Kidney epithelial cell (primary cell): Measurements from ENCODE around the gene UBA7. TPM values are rescaled to one million over a fixed set of nuclear protein-coding genes. Genes with fewer than 3 reads are reported as not detected.
"Not testable (repeated sequence)": the region's sequence is repeated elsewhere in the genome, so short reads cannot be mapped to it uniquely, and the experiment has no call there.

ENCODE experiments used
- DNase-seq: peaks from one replicate; pipeline ENCODE4 v3.0.0-alpha.2; 2010; ENCODE audit warnings: low read depth
- H3K27me3 ChIP-seq: 2 replicates; pipeline ENCODE4 v1.6.0; 2011; ENCODE audit warnings: low read length; ENCODE audit not compliant: control insufficient read depth, insufficient read depth
- H3K36me3 ChIP-seq: 2 replicates; pipeline ENCODE4 v1.5.1; 2011; ENCODE audit warnings: low read length; ENCODE audit not compliant: control insufficient read depth, insufficient read depth
- H3K4me3 ChIP-seq: 2 replicates; pipeline ENCODE4 v1.5.1; 2011; ENCODE audit warnings: low read depth, mild to moderate bottlenecking, control low read depth, low read length
- total RNA-seq: library from RNA; depleted of rRNA; stranded (reverse); fragments of >200 nt; gene quantifications from 2 replicates; pipeline ENCODE4 v1.2.3, GENCODE V29; 2015
- TF ChIP-seq, protein P1 (sequence below): IDR thresholded peaks from 2 replicates; pipeline ENCODE4 v1.5.1; 2011; ENCODE audit warnings: mild to moderate bottlenecking, moderate library complexity, low read length, control low read depth, inconsistent platforms; ENCODE audit not compliant: insufficient read depth, poor library complexity, severe bottlenecking

The UBA7 gene
- total RNA-seq, 1 donor from 2014 or later: 6.3 TPM

DNA sequence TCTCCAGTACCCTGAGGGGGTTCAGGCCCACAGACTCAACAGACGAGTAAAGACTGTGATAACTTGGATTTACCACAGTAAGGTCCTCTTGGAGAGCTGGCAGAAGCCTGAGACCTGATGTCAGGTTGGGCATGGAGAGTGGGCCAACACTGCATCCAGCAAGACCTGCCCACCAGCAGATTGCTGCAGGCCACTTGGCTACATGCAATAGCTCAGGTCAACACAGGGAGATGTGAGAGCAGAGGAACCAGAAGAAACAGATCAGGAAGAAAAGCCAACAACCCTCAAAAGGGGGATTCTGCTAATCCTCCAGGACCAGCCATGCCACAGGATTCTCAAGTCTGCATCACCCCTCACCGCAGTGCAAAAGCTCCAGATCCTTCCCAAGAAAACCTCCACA is 25.7 kb downstream of the UBA7 start:
- no peak for DNase-seq
- Histone ChIP-seq H3K36me3 (no peaks in the 10 kb centered on the region), H3K4me3 (no peak overlapping the region), H3K27me3 (no peaks in the 10 kb centered on the region)
- TF ChIP-seq, protein P1, sequence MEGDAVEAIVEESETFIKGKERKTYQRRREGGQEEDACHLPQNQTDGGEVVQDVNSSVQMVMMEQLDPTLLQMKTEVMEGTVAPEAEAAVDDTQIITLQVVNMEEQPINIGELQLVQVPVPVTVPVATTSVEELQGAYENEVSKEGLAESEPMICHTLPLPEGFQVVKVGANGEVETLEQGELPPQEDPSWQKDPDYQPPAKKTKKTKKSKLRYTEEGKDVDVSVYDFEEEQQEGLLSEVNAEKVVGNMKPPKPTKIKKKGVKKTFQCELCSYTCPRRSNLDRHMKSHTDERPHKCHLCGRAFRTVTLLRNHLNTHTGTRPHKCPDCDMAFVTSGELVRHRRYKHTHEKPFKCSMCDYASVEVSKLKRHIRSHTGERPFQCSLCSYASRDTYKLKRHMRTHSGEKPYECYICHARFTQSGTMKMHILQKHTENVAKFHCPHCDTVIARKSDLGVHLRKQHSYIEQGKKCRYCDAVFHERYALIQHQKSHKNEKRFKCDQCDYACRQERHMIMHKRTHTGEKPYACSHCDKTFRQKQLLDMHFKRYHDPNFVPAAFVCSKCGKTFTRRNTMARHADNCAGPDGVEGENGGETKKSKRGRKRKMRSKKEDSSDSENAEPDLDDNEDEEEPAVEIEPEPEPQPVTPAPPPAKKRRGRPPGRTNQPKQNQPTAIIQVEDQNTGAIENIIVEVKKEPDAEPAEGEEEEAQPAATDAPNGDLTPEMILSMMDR: no peak

DNA sequence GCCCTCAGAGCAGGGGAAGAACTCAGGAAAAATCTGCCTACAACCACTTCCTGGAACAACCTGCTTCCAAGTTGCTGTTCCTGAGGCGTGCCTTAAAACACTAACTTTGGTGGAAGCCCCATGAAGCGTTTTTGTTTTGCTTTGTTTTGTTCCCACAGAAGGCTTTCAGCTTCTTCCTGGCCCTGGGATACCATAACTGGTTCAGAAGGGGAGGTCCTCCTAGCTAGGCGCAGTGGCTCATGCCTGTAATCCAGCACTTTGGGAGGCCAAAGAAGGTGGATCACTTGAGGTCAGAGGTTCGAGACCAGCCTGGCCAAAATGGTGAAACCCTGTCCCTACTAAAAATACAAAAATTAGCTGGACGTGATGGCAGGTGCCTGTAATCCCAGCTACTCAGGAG is 26.2 kb downstream of the UBA7 start:
- no peaks in the 10 kb centered on the region for H3K27me3 ChIP-seq
- H3K4me3 ChIP-seq: no peak overlapping the region
- no peaks in the 10 kb centered on the region for H3K36me3 ChIP-seq
- TF ChIP-seq, protein P1: no peak
- no peak for DNase-seq

DNA sequence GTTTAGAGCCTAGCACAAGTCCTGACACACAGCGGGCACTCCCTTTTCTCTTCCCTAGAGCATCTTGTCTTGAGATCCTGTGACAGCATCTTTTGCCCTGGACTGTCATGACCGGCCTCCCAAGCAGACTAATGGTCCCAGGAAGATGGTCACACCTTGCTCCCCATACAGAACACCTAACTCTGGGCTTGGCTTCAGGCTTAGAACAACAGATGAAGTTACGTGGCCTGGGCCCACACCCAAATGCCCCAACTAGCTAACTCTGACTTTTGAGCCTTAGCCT is 26.6 kb downstream of the UBA7 start:
- H3K4me3 ChIP-seq: no peak overlapping the region
- no peaks in the 10 kb centered on the region for H3K27me3 ChIP-seq
- no peaks in the 10 kb centered on the region for H3K36me3 ChIP-seq
- TF ChIP-seq, protein P1: no peak
- no peak for DNase-seq

DNA sequence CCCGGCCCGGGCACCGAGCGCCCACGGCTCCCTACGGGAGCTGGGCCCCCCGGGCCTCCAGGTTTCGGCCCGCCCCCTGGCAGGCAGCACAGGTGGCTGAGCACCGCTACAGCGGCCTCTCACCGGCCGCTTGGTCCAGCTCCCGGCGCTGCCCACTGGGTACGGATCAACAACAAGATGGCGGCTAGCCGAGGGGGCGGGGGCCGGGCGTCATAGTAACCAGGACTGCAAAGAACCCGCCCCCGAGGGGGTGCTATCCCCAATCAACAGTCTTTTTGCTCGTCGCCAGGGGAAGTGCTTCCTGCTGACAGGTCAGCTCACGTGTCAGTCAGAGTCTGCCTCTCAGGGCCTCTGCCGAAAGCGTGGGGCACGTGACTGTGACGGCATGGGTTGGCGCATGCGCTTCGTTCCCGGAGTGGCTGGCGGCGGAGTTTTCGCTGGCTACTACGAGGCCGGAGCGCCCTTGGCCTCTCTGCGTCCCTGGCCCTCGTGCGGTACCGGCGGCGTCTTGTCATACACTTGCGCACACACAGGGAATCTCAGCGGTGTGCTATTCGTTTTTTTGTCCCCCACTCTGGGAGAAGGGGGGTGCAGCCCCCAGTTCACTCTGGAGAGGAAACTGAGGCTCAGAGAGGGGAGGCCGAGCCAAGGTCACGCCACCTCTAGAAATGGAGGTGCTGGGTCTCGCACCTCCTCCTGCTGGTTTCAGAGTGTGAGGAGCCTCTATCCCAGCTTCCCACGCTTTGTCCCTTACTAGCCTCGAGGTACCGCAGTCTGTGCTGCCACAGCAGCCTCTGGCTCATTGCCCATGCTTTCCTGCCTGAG is 27.2 kb downstream of the UBA7 start, which contains the start of gene IP6K1:
Gene IP6K1, minus strand, starts transcription at position 186 of the 825 bp plus-strand sequence. CDS start 38,502 bp downstream, outside the sequence.
- TF ChIP-seq, protein P1: no peak
- no peaks in the 10 kb centered on the region for H3K27me3 ChIP-seq
- peak; percentile 100 for DNase-seq
- H3K36me3 ChIP-seq: no peaks in the 10 kb centered on the region
- H3K4me3 ChIP-seq: peak within 1 kb of the TSS; percentile 87

DNA sequence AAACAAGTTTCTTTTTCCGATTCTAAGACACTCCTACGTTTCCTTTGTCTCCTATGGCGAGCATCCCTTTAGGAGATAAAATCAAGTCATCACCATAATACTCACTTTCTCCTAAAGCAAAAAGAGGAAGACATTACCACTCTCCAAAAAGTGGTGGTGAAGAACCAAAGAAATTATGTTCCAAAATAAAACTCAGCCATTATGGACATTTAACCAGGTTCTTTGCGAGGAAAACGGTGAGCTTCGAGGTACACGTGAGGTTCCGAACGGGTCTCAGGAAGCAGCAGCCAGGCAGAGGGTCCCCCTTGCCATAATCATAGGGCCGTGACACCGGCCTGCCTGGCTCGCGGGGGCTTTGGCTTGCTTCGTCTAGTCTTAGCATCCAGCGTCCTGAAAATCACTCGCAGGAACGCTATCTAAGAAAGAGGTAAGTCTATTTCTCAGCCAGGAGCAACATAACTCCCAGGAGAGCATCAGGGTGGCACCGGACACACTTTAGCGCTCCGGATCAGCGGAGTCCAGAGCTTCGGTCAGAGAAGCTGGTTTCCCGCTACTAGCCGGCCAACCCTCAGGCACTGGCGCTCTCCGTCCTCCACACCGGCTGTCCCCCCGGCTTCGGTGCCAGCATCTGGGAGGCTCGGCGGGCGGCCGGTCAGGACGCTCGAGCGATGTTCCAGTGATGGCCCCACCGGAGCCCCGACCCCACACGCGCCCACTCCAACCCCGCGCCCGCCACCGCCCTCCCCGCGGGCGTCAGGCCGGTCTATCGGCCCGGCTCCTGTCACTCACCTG is 28.0 kb downstream of the UBA7 start:
- Histone ChIP-seq H3K4me3 (peak overlapping the region; percentile 87), H3K27me3 (no peaks in the 10 kb centered on the region), H3K36me3 (peaks cover 2% of the 10 kb centered on the region)
- DNase-seq: no peak
- TF ChIP-seq, protein P1: no peak

DNA sequence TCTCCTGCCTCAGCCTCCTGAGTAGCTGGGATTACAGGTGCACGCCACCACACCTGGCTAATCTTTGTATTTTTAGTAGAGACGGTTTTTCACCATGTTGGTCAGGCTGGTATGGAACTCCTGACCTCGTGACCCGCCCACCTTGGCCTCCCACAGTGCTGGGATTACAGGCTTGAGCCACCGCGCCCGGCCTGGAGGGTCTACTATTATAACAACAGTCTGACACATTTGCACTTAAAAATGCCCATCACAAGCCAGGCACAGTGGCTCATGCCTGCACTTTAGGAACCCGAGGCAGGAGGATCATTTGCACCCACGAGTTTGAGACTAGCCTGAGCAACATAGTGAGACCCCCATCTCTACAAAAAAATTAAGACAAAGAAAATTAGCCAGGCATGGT is 31.5 kb downstream of the UBA7 start:
- H3K27me3 ChIP-seq, DNase-seq, H3K36me3 ChIP-seq, H3K4me3 ChIP-seq: not testable (repeated sequence)
